Measurements from ENCODE around the gene FAM162A. TPM values are rescaled to one million over a fixed set of nuclear protein-coding genes. Genes with fewer than 3 reads are reported as not detected.

The FAM162A gene
- total and polyA plus RNA-seq, 9 of the 15 experiments (the other 6 are each of a cell fraction or from before 2014, with no cell fraction given), result 37.5 to 211 (median 101) TPM

DNA sequence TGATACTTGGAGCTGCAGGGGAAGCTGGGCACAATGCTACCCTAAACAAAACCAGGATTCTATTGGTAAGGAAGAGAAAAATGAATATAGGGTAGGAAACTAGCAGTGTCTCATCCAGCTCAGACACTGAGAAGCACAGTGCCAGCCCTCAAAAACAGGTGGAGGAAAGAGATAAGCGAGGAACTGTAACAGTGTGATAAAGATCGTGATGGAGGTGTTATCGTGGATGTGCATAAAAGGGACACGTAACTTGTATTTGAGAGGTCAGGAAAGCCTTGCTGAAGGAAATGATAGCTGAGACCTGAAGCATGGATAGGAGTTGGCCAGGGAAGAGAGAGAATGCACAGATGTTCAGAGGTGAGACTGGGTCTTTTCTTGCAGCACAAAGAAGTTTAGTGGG lies 28.4 kb upstream of the FAM162A start (continued):
- TF ChIP-seq, protein P1, sequence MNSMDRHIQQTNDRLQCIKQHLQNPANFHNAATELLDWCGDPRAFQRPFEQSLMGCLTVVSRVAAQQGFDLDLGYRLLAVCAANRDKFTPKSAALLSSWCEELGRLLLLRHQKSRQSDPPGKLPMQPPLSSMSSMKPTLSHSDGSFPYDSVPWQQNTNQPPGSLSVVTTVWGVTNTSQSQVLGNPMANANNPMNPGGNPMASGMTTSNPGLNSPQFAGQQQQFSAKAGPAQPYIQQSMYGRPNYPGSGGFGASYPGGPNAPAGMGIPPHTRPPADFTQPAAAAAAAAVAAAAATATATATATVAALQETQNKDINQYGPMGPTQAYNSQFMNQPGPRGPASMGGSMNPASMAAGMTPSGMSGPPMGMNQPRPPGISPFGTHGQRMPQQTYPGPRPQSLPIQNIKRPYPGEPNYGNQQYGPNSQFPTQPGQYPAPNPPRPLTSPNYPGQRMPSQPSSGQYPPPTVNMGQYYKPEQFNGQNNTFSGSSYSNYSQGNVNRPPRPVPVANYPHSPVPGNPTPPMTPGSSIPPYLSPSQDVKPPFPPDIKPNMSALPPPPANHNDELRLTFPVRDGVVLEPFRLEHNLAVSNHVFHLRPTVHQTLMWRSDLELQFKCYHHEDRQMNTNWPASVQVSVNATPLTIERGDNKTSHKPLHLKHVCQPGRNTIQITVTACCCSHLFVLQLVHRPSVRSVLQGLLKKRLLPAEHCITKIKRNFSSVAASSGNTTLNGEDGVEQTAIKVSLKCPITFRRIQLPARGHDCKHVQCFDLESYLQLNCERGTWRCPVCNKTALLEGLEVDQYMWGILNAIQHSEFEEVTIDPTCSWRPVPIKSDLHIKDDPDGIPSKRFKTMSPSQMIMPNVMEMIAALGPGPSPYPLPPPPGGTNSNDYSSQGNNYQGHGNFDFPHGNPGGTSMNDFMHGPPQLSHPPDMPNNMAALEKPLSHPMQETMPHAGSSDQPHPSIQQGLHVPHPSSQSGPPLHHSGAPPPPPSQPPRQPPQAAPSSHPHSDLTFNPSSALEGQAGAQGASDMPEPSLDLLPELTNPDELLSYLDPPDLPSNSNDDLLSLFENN (IDR thresholded peaks at IDR 0.05; ENCODE audit: low read depth in 2 of 2, low read length in 2 of 2), result no peak
- TF ChIP-seq CC2D1A (IDR thresholded peaks at IDR 0.05) (peak; percentile 23; the same call in 1 of the 2 replicates), CBFA2T3 (IDR thresholded peaks at IDR 0.05) (peak; percentile 93), TCF7L2 (IDR thresholded peaks at IDR 0.05; ENCODE audit: low read depth, low read length) (no peak), XRCC4 (IDR thresholded peaks at IDR 0.05; ENCODE audit: extremely low read depth, insufficient read depth, insufficient read length) (no peak), TCF3 (CRISPR knock-in tag; IDR thresholded peaks at IDR 0.05) (peak; percentile 76), MEIS2 (IDR thresholded peaks at IDR 0.05; ENCODE audit: partially characterized antibody) (peak; percentile 62)

DNA sequence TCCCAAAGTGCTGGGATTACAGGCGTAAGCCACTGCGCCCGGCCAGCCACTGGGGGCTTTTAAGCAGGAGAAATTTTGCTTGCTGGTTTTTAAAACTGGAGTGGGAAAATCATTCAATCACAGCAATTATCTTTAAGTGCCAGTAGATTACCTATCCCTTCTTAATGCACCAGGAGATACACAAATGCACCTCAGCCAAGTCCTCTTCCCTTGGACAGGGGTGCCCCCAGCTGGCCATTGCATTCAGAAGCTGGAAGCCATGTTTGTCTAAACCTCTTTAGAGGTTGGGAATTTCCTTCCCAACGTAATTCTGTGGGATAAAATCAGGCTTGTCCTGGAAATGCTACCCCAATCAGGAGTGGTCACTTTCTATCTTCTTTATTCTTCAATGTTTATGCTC lies 27.6 kb upstream of the FAM162A start:
- H3K79me2 ChIP-seq (ENCODE audit: control insufficient read depth, insufficient read depth, low read length), result no peaks in the 10 kb centered on the region
- H3K9me1 ChIP-seq (ENCODE audit: control insufficient read depth, insufficient read depth, low read length), result no peaks in the 10 kb centered on the region
- H3K36me3 ChIP-seq (ENCODE audit: control insufficient read depth, insufficient read depth, low read length), result peaks cover 15% of the 10 kb centered on the region; the same call in 2 of the 3 replicates
- peak; percentile 82 for ATAC-seq
- POLR2A ChIA-PET, result no interaction called here
- no peaks in the 10 kb centered on the region for H4K20me1 ChIP-seq (replicated peaks; ENCODE audit: control insufficient read depth, insufficient read depth, low read length)
- CTCF ChIA-PET (ENCODE audit: low intra/inter-chr PET ratio), result interaction anchor here (1.1 to 1.3 kb wide), 2 partner anchors 255 to 809 kb away, joined by 3 to 4 read pairs; no protein-coding TSS in a partner anchor
- H3K4me3 ChIP-seq, result no peak overlapping the region
- H3K27ac ChIP-seq (ENCODE audit: extremely low read depth, low read depth, low read length), result no peak overlapping the region
- in situ Hi-C loops (cut with MboI) (loop anchor here (5.0 kb wide), 1 partner anchor 809 kb away; the partner anchor contains the start of gene POLQ), intact Hi-C loops (cut with micrococcal nuclease) (loop anchor here (1.0 to 5.0 kb wide), 4 partner anchors 49 to 810 kb away; no protein-coding TSS in a partner anchor)
- BruUV-seq (replicated peaks), result no TSS peak
- DNase-seq (ENCODE audit: extremely low read depth in 1 of 4, low spot score in 3 of 4), result peak in 3 of 4 experiments; percentile 16 to 50 (median 39)
- peaks cover 0 to 8% of the 10 kb centered on the region in 2 experiments; a peak in 3 of 5 replicates for H3K4me1 ChIP-seq (replicated peaks in 1 of 2; ENCODE audit: control insufficient read depth in 2 of 2, insufficient read depth in 2 of 2, low read length in 2 of 2)
- FAIRE-seq, result no peak
- H3K27me3 ChIP-seq (ENCODE audit: control insufficient read depth in 2 of 2, insufficient read depth in 2 of 2, low read length in 2 of 2), result no peaks in the 10 kb centered on the region
- WGBS (ENCODE audit: insufficient coverage, low coverage, missing lambda C conversion rate), result 20% methylated on average over 4 of the region's 4 CpGs
- no peaks in the 10 kb centered on the region for H3K9me3 ChIP-seq (replicated peaks; ENCODE audit: control insufficient read depth, insufficient read depth, low read depth, low read length)
- no peak overlapping the region for H3K4me2 ChIP-seq (ENCODE audit: insufficient read depth, low read length)
- no peak overlapping the region for H3K9ac ChIP-seq (ENCODE audit: insufficient read depth in 1 of 2, low read depth in 2 of 2, low read length in 2 of 2)
- H2AFZ ChIP-seq (ENCODE audit: low read depth, low read length), result no peak overlapping the region
- no peak for TF ChIP-seq SMAD3 (CRISPR knock-in tag; conservative IDR thresholded peaks at IDR 0.05)
- no peak for TF ChIP-seq HNRNPK (IDR thresholded peaks at IDR 0.05; ENCODE audit: low read depth, low read length, poor library complexity, severe bottlenecking)
- no peak for TF ChIP-seq SP1 (CRISPR knock-in tag; IDR thresholded peaks at IDR 0.05)
- TF ChIP-seq SMC3 (conservative IDR thresholded peaks at IDR 0.05; ENCODE audit: insufficient read depth, low read depth, low read length), result 0 out of 2 replicates have a peak, but pooled peaks have one; percentile 12
- peak in 2 of 3 experiments; percentile 66 to 81 for TF ChIP-seq YY1 (IDR thresholded peaks at IDR 0.05; ENCODE audit: borderline replicate concordance in 1 of 3, control insufficient read depth in 1 of 3, extremely low read depth in 1 of 3, insufficient read depth in 3 of 3, insufficient read length in 1 of 3, insufficient replicate concordance in 2 of 3, low read depth in 1 of 3, low read length in 2 of 3)
- TF ChIP-seq, protein P2, sequence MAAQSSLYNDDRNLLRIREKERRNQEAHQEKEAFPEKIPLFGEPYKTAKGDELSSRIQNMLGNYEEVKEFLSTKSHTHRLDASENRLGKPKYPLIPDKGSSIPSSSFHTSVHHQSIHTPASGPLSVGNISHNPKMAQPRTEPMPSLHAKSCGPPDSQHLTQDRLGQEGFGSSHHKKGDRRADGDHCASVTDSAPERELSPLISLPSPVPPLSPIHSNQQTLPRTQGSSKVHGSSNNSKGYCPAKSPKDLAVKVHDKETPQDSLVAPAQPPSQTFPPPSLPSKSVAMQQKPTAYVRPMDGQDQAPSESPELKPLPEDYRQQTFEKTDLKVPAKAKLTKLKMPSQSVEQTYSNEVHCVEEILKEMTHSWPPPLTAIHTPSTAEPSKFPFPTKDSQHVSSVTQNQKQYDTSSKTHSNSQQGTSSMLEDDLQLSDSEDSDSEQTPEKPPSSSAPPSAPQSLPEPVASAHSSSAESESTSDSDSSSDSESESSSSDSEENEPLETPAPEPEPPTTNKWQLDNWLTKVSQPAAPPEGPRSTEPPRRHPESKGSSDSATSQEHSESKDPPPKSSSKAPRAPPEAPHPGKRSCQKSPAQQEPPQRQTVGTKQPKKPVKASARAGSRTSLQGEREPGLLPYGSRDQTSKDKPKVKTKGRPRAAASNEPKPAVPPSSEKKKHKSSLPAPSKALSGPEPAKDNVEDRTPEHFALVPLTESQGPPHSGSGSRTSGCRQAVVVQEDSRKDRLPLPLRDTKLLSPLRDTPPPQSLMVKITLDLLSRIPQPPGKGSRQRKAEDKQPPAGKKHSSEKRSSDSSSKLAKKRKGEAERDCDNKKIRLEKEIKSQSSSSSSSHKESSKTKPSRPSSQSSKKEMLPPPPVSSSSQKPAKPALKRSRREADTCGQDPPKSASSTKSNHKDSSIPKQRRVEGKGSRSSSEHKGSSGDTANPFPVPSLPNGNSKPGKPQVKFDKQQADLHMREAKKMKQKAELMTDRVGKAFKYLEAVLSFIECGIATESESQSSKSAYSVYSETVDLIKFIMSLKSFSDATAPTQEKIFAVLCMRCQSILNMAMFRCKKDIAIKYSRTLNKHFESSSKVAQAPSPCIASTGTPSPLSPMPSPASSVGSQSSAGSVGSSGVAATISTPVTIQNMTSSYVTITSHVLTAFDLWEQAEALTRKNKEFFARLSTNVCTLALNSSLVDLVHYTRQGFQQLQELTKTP (IDR thresholded peaks at IDR 0.05; ENCODE audit: low read depth in 1 of 2, partially characterized antibody in 2 of 2), result no peak

Data from K562 (cell line).